Measurements from ENCODE around the gene MGLL.

DNA sequence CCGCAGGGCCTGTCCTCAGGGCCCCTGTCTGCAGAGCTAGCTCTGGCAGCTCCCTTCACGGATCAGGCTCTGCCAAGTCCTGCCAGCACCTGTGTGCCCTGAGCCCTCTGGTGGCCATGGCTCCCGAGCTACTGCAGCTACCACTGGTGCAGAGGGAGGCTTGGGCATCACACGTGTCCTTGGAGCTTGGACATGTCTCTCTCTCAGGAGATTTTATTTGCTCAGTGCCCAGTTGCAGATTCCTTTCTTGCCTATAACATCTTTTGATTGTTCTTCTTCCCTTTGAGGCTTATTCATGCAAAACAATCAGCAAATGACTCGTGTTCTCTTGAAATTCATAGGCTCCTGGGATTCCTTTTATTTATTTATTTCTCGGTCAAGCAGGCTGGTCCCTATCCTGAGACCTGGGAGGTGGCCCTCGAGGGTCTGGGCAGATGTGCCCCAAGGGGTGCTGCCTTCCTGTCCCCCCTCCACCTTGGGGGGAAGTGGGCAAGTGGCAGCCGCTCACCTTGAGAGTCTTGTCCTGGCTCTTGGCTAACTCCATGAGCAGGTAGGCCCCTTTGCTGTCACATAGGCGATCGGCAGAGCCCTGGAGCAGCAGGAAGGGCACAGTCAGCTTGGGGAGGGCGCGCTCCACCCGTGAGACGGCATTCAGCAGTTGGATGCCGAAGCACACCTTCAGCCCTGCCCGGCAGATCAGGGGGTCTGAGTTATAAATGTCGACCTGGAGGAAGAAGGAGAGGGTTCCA, 127.7 kb downstream of the MGLL start:
- TF ChIP-seq CTCF (IDR thresholded peaks at IDR 0.05 in 4 of 5, conservative IDR thresholded peaks at IDR 0.05 in 1 of 5) (peak; percentile 41 to 67 (median 65)), POLR2A (IDR thresholded peaks at IDR 0.05) (no peak)

Data from gastrocnemius medialis (tissue), 4 donors.